Fibroblast of lung (primary cell): ENCODE measurements around the gene CCL17. TPM values are rescaled to one million over a fixed set of nuclear protein-coding genes. Genes with fewer than 3 reads are reported as not detected.

Experiments used
- DNase-seq, 2 donors: peaks; one replicate each; pipeline versions ENCODE4 v3.0.0 to v3.0.0-alpha.2; 2010; ENCODE audit warnings: low read depth in 2 of 2
- H2AFZ ChIP-seq: 2 replicates; pipeline ENCODE4 v1.5.1; 2012; ENCODE audit warnings: low read length, control low read depth, inconsistent platforms
- H3K27ac ChIP-seq: 2 replicates; pipeline ENCODE4 v1.5.1; 2011; ENCODE audit warnings: low read length, control low read depth; ENCODE audit not compliant: insufficient read depth
- H3K27me3 ChIP-seq: 2 replicates; pipeline ENCODE4 v1.5.1; 2011; ENCODE audit warnings: mild to moderate bottlenecking, low read length; ENCODE audit not compliant: control insufficient read depth, insufficient read depth
- H3K36me3 ChIP-seq: 2 replicates; pipeline ENCODE4 v1.5.1; 2011; ENCODE audit warnings: low read length; ENCODE audit not compliant: control insufficient read depth, insufficient read depth
- H3K4me1 ChIP-seq: 2 replicates; pipeline ENCODE4 v1.5.1; 2011; ENCODE audit warnings: low read length; ENCODE audit not compliant: control insufficient read depth, insufficient read depth; ENCODE audit errors: extremely low read depth
- H3K4me2 ChIP-seq: 2 replicates; pipeline ENCODE4 v1.5.1; 2011; ENCODE audit warnings: low read length, control low read depth; ENCODE audit not compliant: insufficient read depth; ENCODE audit errors: extremely low read depth
- H3K4me3 ChIP-seq, 4 experiments: fragments of 200-600 bp in 1 of 4; sonication (generic) in 1 of 4; replicated peaks in 1 of 4; 2 replicates each; pipeline ENCODE4 v1.5.1; 2011 to 2016; ENCODE audit warnings: low read length in 4 of 4, low read depth in 3 of 4, mild to moderate bottlenecking in 3 of 4, control low read depth in 2 of 4, inconsistent platforms in 1 of 4, mixed read lengths in 1 of 4; ENCODE audit not compliant: insufficient read depth in 1 of 4; ENCODE audit errors: control extremely low read depth in 1 of 4
- H3K79me2 ChIP-seq: 2 replicates; pipeline ENCODE4 v1.5.1; 2012; ENCODE audit warnings: mild to moderate bottlenecking, low read length, inconsistent platforms; ENCODE audit not compliant: control insufficient read depth, insufficient read depth
- H3K9ac ChIP-seq: 2 replicates; pipeline ENCODE4 v1.5.1; 2011; ENCODE audit warnings: mild to moderate bottlenecking, low read length, control low read depth; ENCODE audit not compliant: insufficient read depth
- H3K9me3 ChIP-seq: 2 replicates; pipeline ENCODE4 v1.5.1; 2012; ENCODE audit warnings: low read depth, low read length; ENCODE audit not compliant: control insufficient read depth, insufficient read depth
- H4K20me1 ChIP-seq: 2 replicates; pipeline ENCODE4 v1.5.1; 2011; ENCODE audit warnings: low read length; ENCODE audit not compliant: control insufficient read depth, insufficient read depth; ENCODE audit errors: extremely low read depth
- EZH2 ChIP-seq: IDR thresholded peaks from 2 replicates; pipeline ENCODE4 v1.5.1; 2012; ENCODE audit warnings: low read length, control low read depth, mild to moderate bottlenecking; ENCODE audit errors: missing control alignments
- polyA plus RNA-seq, 2 donors: library from polyadenylated mRNA; depleted of rRNA in 1 of 2; stranded (reverse) in 1 of 2; unstranded in 1 of 2; fragments of >200 nt; gene quantifications; 2 replicates each; pipeline ENCODE4 v1.2.1, GENCODE V29; 2011 to 2012; ENCODE audit warnings: missing spikeins in 1 of 2
- total RNA-seq: library from RNA; depleted of rRNA; stranded (reverse); fragments of >200 nt; gene quantifications from 2 replicates; pipeline ENCODE4 v1.2.1, GENCODE V29; 2014
- TF ChIP-seq, protein P1 (sequence below), 2 donors: IDR thresholded peaks in 1 of 2; conservative IDR thresholded peaks in 1 of 2; 1 replicate in 1 of 2; 2 replicates in 1 of 2; pipeline ENCODE4 v1.5.1; 2011 to 2012; ENCODE audit warnings: low read length in 2 of 2, control low read depth in 1 of 2, inconsistent platforms in 1 of 2, low read depth in 1 of 2, mild to moderate bottlenecking in 1 of 2

The CCL17 gene
- total and polyA plus RNA-seq, 2 donors (not counting 1 experiment from before 2014, with no cell fraction given): not detected

DNA sequence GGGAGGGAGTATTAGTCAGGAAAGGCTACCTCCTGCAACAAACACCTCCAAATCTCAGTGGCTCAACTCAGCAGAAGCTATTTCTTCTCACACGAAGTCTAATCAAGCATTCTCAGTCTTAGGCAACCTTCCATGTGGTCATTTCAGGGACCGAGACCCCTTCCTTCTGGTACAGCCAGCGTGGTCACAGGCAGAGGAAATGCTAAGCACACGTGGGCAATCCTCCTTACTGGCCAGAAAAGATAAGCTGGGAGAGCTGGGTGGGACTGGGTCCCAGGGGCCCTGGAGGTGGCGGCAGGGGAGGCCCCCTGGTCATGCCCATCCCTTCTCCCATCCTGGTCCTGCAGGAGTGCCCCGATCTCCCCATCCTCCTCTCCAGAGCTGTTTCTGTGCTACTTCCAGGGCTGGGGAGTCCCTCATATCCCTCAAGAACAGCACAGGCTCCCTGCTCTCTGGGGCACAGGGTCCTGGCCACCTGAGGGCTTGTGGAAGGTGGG is 38.0 kb upstream of the CCL17 start:
- Histone ChIP-seq H3K27me3 (peaks cover 8% of the 10 kb centered on the region), H3K4me2 (no peak overlapping the region), H4K20me1 (no peaks in the 10 kb centered on the region), H3K4me3 (no peak overlapping the region), H3K79me2 (no peaks in the 10 kb centered on the region), H3K4me1 (no peaks in the 10 kb centered on the region), H3K27ac (no peak overlapping the region), H2AFZ (no peak overlapping the region), H3K9me3 (no peaks in the 10 kb centered on the region), H3K36me3 (no peaks in the 10 kb centered on the region), H3K9ac (no peak overlapping the region)
- TF ChIP-seq EZH2: no peak
- TF ChIP-seq, protein P1, sequence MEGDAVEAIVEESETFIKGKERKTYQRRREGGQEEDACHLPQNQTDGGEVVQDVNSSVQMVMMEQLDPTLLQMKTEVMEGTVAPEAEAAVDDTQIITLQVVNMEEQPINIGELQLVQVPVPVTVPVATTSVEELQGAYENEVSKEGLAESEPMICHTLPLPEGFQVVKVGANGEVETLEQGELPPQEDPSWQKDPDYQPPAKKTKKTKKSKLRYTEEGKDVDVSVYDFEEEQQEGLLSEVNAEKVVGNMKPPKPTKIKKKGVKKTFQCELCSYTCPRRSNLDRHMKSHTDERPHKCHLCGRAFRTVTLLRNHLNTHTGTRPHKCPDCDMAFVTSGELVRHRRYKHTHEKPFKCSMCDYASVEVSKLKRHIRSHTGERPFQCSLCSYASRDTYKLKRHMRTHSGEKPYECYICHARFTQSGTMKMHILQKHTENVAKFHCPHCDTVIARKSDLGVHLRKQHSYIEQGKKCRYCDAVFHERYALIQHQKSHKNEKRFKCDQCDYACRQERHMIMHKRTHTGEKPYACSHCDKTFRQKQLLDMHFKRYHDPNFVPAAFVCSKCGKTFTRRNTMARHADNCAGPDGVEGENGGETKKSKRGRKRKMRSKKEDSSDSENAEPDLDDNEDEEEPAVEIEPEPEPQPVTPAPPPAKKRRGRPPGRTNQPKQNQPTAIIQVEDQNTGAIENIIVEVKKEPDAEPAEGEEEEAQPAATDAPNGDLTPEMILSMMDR (conservative IDR thresholded peaks at IDR 0.05 in 1 of 2, IDR thresholded peaks at IDR 0.05 in 1 of 2; ENCODE audit: low read depth in 1 of 2, low read length in 2 of 2): no peak
- no peak for DNase-seq

DNA sequence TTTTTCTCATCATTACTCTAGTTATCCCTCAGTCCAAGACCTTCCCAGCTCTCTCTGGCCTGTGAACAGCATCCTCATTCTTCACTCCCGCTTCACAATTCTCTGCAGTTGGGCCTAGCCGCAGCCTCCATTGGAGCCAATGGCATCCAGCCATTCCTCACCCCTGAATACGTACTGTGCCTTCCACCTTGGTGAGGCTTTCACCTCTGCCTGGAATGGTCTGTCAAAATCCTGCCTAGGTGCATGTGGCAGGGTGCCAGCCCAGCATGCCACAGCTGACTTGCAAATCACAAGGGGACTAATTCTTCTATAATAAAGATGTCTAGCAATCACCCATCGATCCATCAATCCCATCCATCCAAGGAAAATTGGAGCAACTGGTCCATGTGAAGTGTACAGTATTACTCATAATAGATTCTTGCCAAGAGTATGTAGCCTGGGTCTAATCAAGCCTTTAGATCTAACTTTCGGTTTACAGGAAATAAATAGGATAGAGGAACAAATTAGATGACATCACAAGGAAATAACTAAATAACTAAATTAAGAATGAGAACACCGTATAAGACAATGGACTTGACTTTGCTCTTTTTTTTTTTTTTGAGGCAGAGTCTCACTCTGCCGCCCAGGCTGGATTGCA is 37.3 kb upstream of the CCL17 start:
- Histone ChIP-seq H3K4me1 (no peaks in the 10 kb centered on the region), H3K4me3 (no peak overlapping the region), H3K9ac (no peak overlapping the region), H3K9me3 (no peaks in the 10 kb centered on the region), H3K36me3 (no peaks in the 10 kb centered on the region), H2AFZ (no peak overlapping the region), H3K27ac (no peak overlapping the region), H3K79me2 (no peaks in the 10 kb centered on the region), H3K27me3 (peaks cover 9% of the 10 kb centered on the region), H4K20me1 (no peaks in the 10 kb centered on the region), H3K4me2 (no peak overlapping the region)
- DNase-seq: peak in 1 of 2 donors; percentile 60
- TF ChIP-seq EZH2: no peak
- TF ChIP-seq, protein P1 (conservative IDR thresholded peaks at IDR 0.05 in 1 of 2, IDR thresholded peaks at IDR 0.05 in 1 of 2; ENCODE audit: low read depth in 1 of 2, low read length in 2 of 2): no peak

DNA sequence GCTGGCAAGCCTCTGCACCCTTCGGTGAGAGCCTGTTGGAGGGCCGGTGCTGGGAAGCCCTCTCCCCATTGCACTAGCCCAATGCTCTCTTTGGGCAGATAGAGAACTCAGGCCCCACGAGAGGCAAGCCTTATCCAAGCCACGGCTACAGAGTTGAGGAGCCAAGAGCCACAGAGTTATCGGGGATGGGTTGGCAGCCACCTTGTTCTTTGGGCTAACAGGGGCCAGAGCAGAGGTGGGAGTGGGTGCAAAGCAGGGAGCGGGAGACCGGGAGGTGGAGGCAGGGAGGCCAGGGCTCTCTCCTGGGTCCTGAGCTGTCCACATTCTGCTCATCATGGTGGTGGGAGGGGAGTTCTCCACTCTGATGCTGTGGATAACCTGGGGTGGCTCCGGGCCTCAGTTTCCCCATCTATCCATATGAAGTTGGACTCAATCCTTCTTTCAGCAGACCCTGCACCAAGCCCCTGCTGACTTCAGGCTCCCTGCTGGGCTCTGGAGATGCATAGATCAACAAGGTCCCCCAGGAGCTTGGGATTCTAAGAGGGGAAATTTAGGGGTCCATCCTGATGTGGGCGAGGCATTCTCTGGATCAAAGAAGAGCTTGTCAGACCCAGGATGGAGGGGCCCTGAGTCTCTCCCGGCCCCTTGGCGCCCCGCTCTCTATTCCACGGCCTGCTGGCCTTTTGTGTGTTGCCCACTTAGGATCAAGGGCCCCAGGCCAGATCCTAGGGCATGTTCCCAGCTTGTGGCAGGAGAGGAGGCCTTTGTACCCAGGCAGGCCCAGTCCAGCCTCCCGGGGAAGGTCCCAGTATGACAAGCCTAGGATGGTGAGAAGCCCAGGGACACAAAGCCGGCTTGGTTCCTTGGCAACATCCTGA is 32.8 kb upstream of the CCL17 start:
- Histone ChIP-seq H4K20me1 (no peaks in the 10 kb centered on the region), H3K9ac (no peak overlapping the region), H3K36me3 (no peaks in the 10 kb centered on the region), H3K4me1 (no peaks in the 10 kb centered on the region), H3K79me2 (no peaks in the 10 kb centered on the region), H3K4me3 (no peak overlapping the region), H2AFZ (no peak overlapping the region), H3K27me3 (peaks cover 14% of the 10 kb centered on the region), H3K27ac (no peak overlapping the region), H3K4me2 (no peak overlapping the region), H3K9me3 (no peaks in the 10 kb centered on the region)
- DNase-seq: no peak
- TF ChIP-seq, protein P1 (conservative IDR thresholded peaks at IDR 0.05 in 1 of 2, IDR thresholded peaks at IDR 0.05 in 1 of 2; ENCODE audit: low read depth in 1 of 2, low read length in 2 of 2): no peak
- TF ChIP-seq EZH2: no peak
